DOHH2 (cell line): Measurements from ENCODE around the gene USP2.
A peak's percentile ranks its signal among the peaks of the same experiment; 100 is the strongest.

ENCODE experiments used
- H3F3A ChIP-seq: fragments of 200-600 bp; sonication (generic), shearing (Covaris generic); 2 replicates; pipeline ENCODE4 v1.6.0; 2016; ENCODE audit warnings: antibody characterized with exemption, mild to moderate bottlenecking; ENCODE audit not compliant: control insufficient read depth, insufficient read depth
- H3K27ac ChIP-seq: fragments of 200-600 bp; sonication (generic); 2 replicates; pipeline ENCODE4 v1.5.1; 2014; ENCODE audit warnings: low read depth, mild to moderate bottlenecking, low read length, moderate library complexity
- H3K27me3 ChIP-seq: fragments of 200-600 bp; sonication (generic); 2 replicates; pipeline ENCODE4 v1.6.1; 2014; ENCODE audit warnings: mild to moderate bottlenecking, low read length, mixed read lengths; ENCODE audit not compliant: control insufficient read depth
- H3K36me3 ChIP-seq: fragments of 200-600 bp; sonication (generic); 2 replicates; pipeline ENCODE4 v1.6.1; 2014; ENCODE audit warnings: mild to moderate bottlenecking, low read length, moderate library complexity, mixed read lengths; ENCODE audit not compliant: control insufficient read depth
- H3K4me1 ChIP-seq: fragments of 200-600 bp; sonication (generic); 2 replicates; pipeline ENCODE4 v1.6.1; 2014; ENCODE audit warnings: mild to moderate bottlenecking, low read length, mixed read lengths; ENCODE audit not compliant: control insufficient read depth
- H3K4me2 ChIP-seq: fragments of 200-600 bp; sonication (generic); 2 replicates; pipeline ENCODE4 v1.6.0; 2014; ENCODE audit warnings: mild to moderate bottlenecking, low read length, moderate library complexity
- H3K4me3 ChIP-seq: fragments of 200-600 bp; sonication (generic); 2 replicates; pipeline ENCODE4 v1.5.1; 2014; ENCODE audit warnings: mild to moderate bottlenecking, low read length, mixed read lengths
- H3K79me2 ChIP-seq: fragments of 200-600 bp; sonication (generic); 2 replicates; pipeline ENCODE4 v1.6.1; 2014; ENCODE audit warnings: mild to moderate bottlenecking, low read length, mixed read lengths; ENCODE audit not compliant: control insufficient read depth
- H3K9me2 ChIP-seq: fragments of 200-600 bp; sonication (generic); replicated peaks from 2 replicates; pipeline ENCODE4 v1.6.1; 2014; ENCODE audit warnings: mild to moderate bottlenecking, low read length, mixed read lengths; ENCODE audit not compliant: control insufficient read depth
- H3K9me3 ChIP-seq: fragments of 200-600 bp; sonication (generic); 2 replicates; pipeline ENCODE4 v1.6.1; 2014; ENCODE audit warnings: antibody characterized with exemption, low read length, mixed read lengths; ENCODE audit not compliant: control insufficient read depth, insufficient read depth
- H4K20me1 ChIP-seq: fragments of 200-600 bp; sonication (generic); 2 replicates; pipeline ENCODE4 v1.6.0; 2014; ENCODE audit warnings: low read depth, mild to moderate bottlenecking, antibody characterized with exemption, low read length, moderate library complexity; ENCODE audit not compliant: control insufficient read depth, insufficient read depth
- EZH2phosphoT487 ChIP-seq: fragments of 200-600 bp; sonication (generic); IDR thresholded peaks from 2 replicates; pipeline ENCODE4 v1.6.1; 2017; ENCODE audit warnings: borderline replicate concordance, mild to moderate bottlenecking, antibody characterized with exemption, low read length, moderate library complexity, mixed read lengths
- TF ChIP-seq, protein P1 (sequence below): fragments of 200-600 bp; sonication (generic); IDR thresholded peaks from one replicate; pipeline ENCODE4 v1.5.1; 2014; ENCODE audit warnings: antibody characterized with exemption, mild to moderate bottlenecking, low read depth, low read length; ENCODE audit not compliant: poor library complexity, severe bottlenecking

USP2 gene

DNA sequence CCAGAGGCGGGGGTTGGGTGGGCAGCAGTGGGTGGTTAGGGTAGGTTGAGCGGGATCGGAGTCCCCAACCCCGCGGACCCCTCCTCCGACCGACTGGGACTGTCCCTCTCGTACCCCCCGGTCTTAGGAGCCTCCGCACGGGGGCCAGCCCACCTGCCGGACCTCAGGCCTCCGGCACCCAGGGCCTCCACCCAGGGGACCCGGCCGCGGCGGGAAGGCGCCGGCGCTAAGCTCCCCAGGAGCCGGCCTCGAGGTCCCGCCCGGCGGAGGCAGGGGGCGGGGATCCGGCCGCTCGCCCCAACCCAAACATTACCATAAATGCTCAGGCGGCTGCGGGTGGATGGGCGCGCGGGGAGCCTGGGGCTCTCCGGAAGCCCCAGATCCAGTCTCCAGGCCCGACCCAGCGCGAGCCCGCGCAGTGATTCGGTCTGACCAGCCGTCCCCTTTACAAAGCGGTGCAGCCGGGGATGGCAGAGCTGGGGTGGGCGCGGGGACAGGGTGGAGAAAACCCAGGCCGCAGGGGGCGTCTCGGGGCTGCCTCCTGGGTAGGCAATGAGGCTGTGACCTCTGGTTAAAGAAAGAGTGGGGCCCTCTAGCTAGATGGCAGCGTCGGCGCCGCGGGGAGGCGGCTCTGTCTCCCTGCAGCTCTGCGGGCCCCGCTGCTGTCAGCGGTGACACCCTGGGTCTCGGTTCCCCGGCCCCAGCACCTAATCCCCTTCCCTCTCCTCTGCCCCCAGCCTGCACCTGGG, 60.5 kb downstream of the USP2 start:
- no peaks in the 10 kb centered on the region for H3K9me2 ChIP-seq
- H3K27me3 ChIP-seq: peaks cover 20% of the 10 kb centered on the region
- H3K27ac ChIP-seq: peak overlapping the region; percentile 59
- H3K4me3 ChIP-seq: peak overlapping the region; percentile 64
- no peaks in the 10 kb centered on the region for H3K79me2 ChIP-seq
- H3K36me3 ChIP-seq: no peaks in the 10 kb centered on the region
- H3K9me3 ChIP-seq: no peaks in the 10 kb centered on the region
- peaks cover 9% of the 10 kb centered on the region for H3F3A ChIP-seq
- TF ChIP-seq, protein P1, sequence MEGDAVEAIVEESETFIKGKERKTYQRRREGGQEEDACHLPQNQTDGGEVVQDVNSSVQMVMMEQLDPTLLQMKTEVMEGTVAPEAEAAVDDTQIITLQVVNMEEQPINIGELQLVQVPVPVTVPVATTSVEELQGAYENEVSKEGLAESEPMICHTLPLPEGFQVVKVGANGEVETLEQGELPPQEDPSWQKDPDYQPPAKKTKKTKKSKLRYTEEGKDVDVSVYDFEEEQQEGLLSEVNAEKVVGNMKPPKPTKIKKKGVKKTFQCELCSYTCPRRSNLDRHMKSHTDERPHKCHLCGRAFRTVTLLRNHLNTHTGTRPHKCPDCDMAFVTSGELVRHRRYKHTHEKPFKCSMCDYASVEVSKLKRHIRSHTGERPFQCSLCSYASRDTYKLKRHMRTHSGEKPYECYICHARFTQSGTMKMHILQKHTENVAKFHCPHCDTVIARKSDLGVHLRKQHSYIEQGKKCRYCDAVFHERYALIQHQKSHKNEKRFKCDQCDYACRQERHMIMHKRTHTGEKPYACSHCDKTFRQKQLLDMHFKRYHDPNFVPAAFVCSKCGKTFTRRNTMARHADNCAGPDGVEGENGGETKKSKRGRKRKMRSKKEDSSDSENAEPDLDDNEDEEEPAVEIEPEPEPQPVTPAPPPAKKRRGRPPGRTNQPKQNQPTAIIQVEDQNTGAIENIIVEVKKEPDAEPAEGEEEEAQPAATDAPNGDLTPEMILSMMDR: no peak
- no peak for TF ChIP-seq EZH2phosphoT487
- H3K4me2 ChIP-seq: peak overlapping the region; percentile 66
- H4K20me1 ChIP-seq: no peaks in the 10 kb centered on the region
- H3K4me1 ChIP-seq: peaks cover 78% of the 10 kb centered on the region

DNA sequence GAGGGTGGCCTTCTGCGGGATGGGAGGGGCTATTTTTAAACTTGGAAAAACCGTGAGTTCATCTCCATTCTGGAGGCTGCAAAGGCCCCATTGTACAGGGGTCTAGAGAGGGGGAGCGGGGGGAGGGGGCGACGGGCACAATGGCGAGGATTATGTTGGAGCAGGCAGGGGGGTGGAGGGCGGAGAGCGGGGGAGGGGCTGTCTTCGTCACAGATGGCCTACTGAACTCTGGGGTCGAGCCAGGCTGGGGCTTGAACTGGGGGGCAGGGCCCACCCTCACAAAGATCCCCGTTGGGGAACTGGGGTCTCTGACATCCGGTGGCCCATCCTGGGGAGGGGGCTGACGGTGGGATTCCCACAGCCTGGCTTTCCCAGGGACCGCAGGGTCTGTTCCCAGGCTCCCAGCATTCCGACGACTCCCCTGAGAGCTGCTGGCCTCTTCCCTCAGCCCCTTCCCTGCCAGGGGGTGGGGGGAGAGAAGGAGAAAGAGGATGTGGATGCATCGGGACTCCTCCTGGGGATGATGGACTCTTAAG, 61.2 kb downstream of the USP2 start:
- peaks cover 24% of the 10 kb centered on the region for H3K27me3 ChIP-seq
- TF ChIP-seq, protein P1: no peak
- TF ChIP-seq EZH2phosphoT487: no peak
- H3K4me1 ChIP-seq: peaks cover 85% of the 10 kb centered on the region
- H4K20me1 ChIP-seq: no peaks in the 10 kb centered on the region
- H3F3A ChIP-seq: peaks cover 9% of the 10 kb centered on the region
- H3K27ac ChIP-seq: peak overlapping the region; percentile 59
- no peaks in the 10 kb centered on the region for H3K36me3 ChIP-seq
- H3K4me2 ChIP-seq: peak overlapping the region; percentile 66
- H3K79me2 ChIP-seq: no peaks in the 10 kb centered on the region
- peak overlapping the region; percentile 64 for H3K4me3 ChIP-seq
- no peaks in the 10 kb centered on the region for H3K9me2 ChIP-seq
- no peaks in the 10 kb centered on the region for H3K9me3 ChIP-seq

DNA sequence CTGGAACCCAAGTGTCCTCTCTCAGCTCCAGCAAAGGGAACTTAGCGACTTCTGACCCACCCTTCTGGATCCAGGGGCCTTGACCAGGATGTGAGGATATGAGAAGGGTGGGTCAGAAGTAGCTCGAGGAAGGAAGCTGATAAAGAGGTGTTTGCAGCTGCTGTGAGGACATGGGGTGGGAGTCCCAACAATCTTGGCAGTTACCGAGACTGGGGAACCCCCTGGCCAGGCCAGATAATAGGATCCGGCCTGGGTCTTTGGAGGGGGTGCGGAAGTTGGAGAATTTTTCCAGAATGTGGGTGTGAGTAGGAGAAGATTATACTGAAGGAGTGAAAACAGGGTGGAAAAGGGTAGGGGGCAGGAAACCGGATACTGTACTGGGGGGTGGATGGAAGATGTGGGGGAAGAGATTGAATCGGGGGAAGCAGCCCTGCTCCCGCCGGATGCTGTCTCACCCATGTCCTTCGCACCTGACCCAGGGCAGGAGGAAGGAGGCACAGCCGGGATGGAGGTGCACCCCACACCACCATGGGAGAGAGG, 61.7 kb downstream of the USP2 start:
- H3K4me3 ChIP-seq: 0 out of 2 replicates have a peak overlapping the region, but pooled peaks have one; percentile 64
- H3K27me3 ChIP-seq: peaks cover 24% of the 10 kb centered on the region
- peaks cover 9% of the 10 kb centered on the region for H3F3A ChIP-seq
- H3K36me3 ChIP-seq: no peaks in the 10 kb centered on the region
- H3K4me2 ChIP-seq: peak overlapping the region; percentile 58
- no peaks in the 10 kb centered on the region for H3K9me2 ChIP-seq
- H4K20me1 ChIP-seq: no peaks in the 10 kb centered on the region
- H3K79me2 ChIP-seq: no peaks in the 10 kb centered on the region
- TF ChIP-seq, protein P1: no peak
- TF ChIP-seq EZH2phosphoT487: no peak
- H3K27ac ChIP-seq: peak overlapping the region; percentile 5; the same call in 1 of the 2 replicates
- no peaks in the 10 kb centered on the region for H3K9me3 ChIP-seq
- H3K4me1 ChIP-seq: peaks cover 90% of the 10 kb centered on the region
